ENCODE data around the gene PPOX. TPM values are rescaled to one million over a fixed set of nuclear protein-coding genes. Genes with fewer than 3 reads are reported as not detected.

PPOX gene
- total RNA-seq, 1 donor from 2014 or later = 18.3 TPM

DNA sequence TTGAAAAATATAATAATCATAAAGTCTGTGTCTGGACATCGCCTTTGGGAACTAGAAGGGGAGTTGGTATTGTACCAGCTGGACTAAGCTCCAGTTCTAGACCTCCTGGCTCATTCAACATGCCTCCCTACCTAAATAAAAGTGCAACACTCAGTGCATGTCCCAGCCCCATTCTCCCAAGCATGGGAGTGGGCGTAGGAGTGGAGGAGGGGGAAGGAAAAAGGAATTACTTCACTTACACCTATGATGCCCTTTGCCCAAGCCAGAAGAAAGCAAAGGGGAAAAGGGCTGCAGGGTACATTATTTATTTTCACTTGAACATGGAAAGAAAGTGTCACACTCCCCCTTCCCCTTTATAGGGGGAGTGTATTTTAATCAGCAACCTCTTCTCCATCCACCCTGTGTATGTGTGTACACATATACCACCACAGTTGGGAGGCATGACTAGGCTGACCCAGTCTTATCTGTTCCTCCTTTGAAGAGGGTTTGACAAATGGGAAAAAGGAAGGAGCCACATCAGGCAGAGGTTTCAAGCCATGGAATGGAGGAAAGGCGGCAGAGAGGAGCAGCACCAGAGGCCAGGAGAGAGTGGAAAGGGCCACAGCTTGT is 45.1 kb upstream of the PPOX start:
- Histone ChIP-seq H2AFZ (replicated peaks) (no peak overlapping the region), H3K4me1 (peaks cover 11% of the 10 kb centered on the region), H3K36me3 (no peaks in the 10 kb centered on the region), H3K9ac (no peak overlapping the region), H3K4me2 (no peak overlapping the region), H3K9me3 (ENCODE audit: low read depth) (no peaks in the 10 kb centered on the region), H3K27me3 (no peaks in the 10 kb centered on the region), H3K4me3 (no peak overlapping the region), H3F3A (ENCODE audit: low read depth) (peaks cover 32% of the 10 kb centered on the region), H3K79me2 (ENCODE audit: low read depth) (peaks cover 46% of the 10 kb centered on the region), H3K27ac (no peak overlapping the region), H4K20me1 (ENCODE audit: low read depth) (peaks cover 23% of the 10 kb centered on the region)
- DNase-seq (ENCODE audit: low spot score) = no peak
- Mint-ChIP-seq H3K36me3 (peaks cover 30% of the 10 kb centered on the region), H3K9me3 (no peaks in the 10 kb centered on the region), H3K4me1 (peaks cover 27% of the 10 kb centered on the region), H3K27me3 (ENCODE audit: insufficient read depth, low read depth) (peaks cover 6% of the 10 kb centered on the region), H3K27ac (no peak overlapping the region), H3K4me3 (no peak overlapping the region)
- TF ChIP-seq EZH2phosphoT487 (IDR thresholded peaks at IDR 0.05) (no peak), EZH2 (IDR thresholded peaks at IDR 0.05) (no peak)
- TF ChIP-seq, protein P1, sequence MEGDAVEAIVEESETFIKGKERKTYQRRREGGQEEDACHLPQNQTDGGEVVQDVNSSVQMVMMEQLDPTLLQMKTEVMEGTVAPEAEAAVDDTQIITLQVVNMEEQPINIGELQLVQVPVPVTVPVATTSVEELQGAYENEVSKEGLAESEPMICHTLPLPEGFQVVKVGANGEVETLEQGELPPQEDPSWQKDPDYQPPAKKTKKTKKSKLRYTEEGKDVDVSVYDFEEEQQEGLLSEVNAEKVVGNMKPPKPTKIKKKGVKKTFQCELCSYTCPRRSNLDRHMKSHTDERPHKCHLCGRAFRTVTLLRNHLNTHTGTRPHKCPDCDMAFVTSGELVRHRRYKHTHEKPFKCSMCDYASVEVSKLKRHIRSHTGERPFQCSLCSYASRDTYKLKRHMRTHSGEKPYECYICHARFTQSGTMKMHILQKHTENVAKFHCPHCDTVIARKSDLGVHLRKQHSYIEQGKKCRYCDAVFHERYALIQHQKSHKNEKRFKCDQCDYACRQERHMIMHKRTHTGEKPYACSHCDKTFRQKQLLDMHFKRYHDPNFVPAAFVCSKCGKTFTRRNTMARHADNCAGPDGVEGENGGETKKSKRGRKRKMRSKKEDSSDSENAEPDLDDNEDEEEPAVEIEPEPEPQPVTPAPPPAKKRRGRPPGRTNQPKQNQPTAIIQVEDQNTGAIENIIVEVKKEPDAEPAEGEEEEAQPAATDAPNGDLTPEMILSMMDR (IDR thresholded peaks at IDR 0.05) = no peak

DNA sequence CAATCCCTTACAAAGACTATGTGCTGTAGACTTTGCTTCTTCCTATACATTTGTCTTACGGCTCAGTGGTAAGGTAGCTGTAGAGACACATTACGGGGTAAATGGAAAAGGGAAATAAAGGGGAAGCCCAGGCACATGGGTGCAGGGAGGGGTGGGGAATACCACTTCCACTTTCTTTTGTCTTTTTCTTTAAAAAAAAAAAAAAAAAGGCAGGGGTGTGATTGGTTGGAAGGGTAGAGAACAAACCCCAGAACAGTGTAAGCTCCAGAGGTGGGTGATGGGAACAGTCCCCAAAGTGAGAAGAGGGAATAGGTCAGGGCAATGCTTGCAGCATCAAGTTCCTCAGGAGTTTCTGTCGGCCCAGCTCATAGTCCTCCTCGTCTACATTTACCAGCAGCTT is 44.4 kb upstream of the PPOX start:
- H3K27me3 ChIP-seq = no peaks in the 10 kb centered on the region
- TF ChIP-seq, protein P1 (IDR thresholded peaks at IDR 0.05) = no peak
- TF ChIP-seq EZH2 (IDR thresholded peaks at IDR 0.05) = no peak
- TF ChIP-seq EZH2phosphoT487 (IDR thresholded peaks at IDR 0.05) = no peak
- no peak overlapping the region for H3K4me3 ChIP-seq
- Mint-ChIP-seq H3K36me3 (peaks cover 32% of the 10 kb centered on the region), H3K9me3 (no peaks in the 10 kb centered on the region), H3K4me3 (no peak overlapping the region), H3K27ac (no peak overlapping the region), H3K27me3 (ENCODE audit: insufficient read depth, low read depth) (peaks cover 6% of the 10 kb centered on the region), H3K4me1 (peaks cover 26% of the 10 kb centered on the region)
- H3K36me3 ChIP-seq = no peaks in the 10 kb centered on the region
- no peaks in the 10 kb centered on the region for H3K9me3 ChIP-seq (ENCODE audit: low read depth)
- no peak overlapping the region for H3K9ac ChIP-seq
- H3K4me1 ChIP-seq = peaks cover 11% of the 10 kb centered on the region
- peaks cover 32% of the 10 kb centered on the region for H3F3A ChIP-seq (ENCODE audit: low read depth)
- DNase-seq (ENCODE audit: low spot score) = no peak
- peaks cover 23% of the 10 kb centered on the region for H4K20me1 ChIP-seq (ENCODE audit: low read depth)
- no peak overlapping the region for H3K27ac ChIP-seq
- no peak overlapping the region for H3K4me2 ChIP-seq
- H2AFZ ChIP-seq (replicated peaks) = no peak overlapping the region
- peaks cover 46% of the 10 kb centered on the region for H3K79me2 ChIP-seq (ENCODE audit: low read depth)

DNA sequence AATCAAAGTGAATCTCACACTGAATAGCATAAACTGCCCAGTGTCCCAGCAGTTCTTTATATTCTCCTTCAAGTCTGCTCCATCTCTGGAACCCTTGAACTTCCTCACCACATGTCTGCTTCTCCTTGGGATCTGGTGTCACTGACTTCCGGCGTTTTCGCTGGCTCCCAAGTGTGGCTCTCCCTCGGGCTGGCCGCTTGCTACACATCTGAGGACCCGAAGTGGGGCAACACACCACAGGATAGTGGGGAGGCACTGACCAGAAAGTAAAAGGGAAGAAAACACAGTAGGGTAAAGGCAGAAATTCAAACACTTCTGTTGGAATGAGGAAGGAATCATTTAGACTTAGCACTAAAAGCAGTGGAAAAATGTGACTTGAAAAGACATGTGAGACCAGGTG is 43.3 kb upstream of the PPOX start:
- DNase-seq (ENCODE audit: low spot score) = no peak
- H4K20me1 ChIP-seq (ENCODE audit: low read depth) = peaks cover 31% of the 10 kb centered on the region
- H3K4me2 ChIP-seq = no peak overlapping the region
- peaks cover 11% of the 10 kb centered on the region for H3K4me1 ChIP-seq
- no peak overlapping the region for H3K4me3 ChIP-seq
- H3K9me3 ChIP-seq (ENCODE audit: low read depth) = no peaks in the 10 kb centered on the region
- no peak overlapping the region for H2AFZ ChIP-seq (replicated peaks)
- no peaks in the 10 kb centered on the region for H3K36me3 ChIP-seq
- Mint-ChIP-seq H3K9me3 (no peaks in the 10 kb centered on the region), H3K36me3 (peaks cover 40% of the 10 kb centered on the region), H3K27me3 (ENCODE audit: insufficient read depth, low read depth) (no peaks in the 10 kb centered on the region), H3K4me3 (no peak overlapping the region), H3K27ac (no peak overlapping the region), H3K4me1 (peaks cover 22% of the 10 kb centered on the region)
- H3K79me2 ChIP-seq (ENCODE audit: low read depth) = peaks cover 48% of the 10 kb centered on the region
- no peak for TF ChIP-seq EZH2phosphoT487 (IDR thresholded peaks at IDR 0.05)
- TF ChIP-seq, protein P1 (IDR thresholded peaks at IDR 0.05) = no peak
- TF ChIP-seq EZH2 (IDR thresholded peaks at IDR 0.05) = no peak
- no peaks in the 10 kb centered on the region for H3K27me3 ChIP-seq
- no peak overlapping the region for H3K27ac ChIP-seq
- peaks cover 24% of the 10 kb centered on the region for H3F3A ChIP-seq (ENCODE audit: low read depth)
- H3K9ac ChIP-seq = no peak overlapping the region

Data from neural progenitor cell (in vitro differentiated cells).